Stimulated activated CD4-positive, alpha-beta T cell treated with anti-CD3 and anti-CD28 coated beads, TNF-alpha, amount 100 ng/mL, for 24 hours (primary cell): Measurements from ENCODE around the gene HSD17B11.
"Not testable (repeated sequence)": the region's sequence is repeated elsewhere in the genome, so short reads cannot be mapped to it uniquely, and the experiment has no call there.

Experiments used
- DNase-seq, 3 experiments: peaks; one replicate each; pipeline ENCODE4 v3.0.0-alpha.2; 2020; ENCODE audit warnings: low read depth in 3 of 3

Gene HSD17B11

GRCh38 chr4:87405211-87405820 lies 14.3 kb upstream of the HSD17B11 start:
- no peak for DNase-seq

GRCh38 chr4:87403732-87404131 lies 12.7 kb upstream of the HSD17B11 start:
- not testable (repeated sequence) for DNase-seq

DNA sequence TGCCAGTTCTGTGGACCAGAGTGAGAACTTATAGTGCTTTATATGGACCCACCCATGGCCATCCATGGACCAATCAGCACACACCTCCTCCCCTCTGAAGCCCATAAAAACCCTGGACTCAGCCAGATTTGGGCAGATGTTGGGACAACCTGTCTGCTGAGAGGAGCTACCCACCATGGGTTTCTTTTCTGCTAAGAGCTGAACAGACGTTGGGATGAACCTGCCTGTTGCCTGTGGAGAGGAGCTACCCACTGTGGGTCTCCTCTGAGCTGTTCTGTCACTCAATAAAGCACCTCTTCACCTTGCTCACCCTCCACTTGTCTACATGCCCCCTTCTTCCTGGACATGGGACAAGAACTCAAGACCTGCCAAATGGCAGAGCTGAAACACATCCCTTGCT lies 9.0 kb upstream of the HSD17B11 start:
- no peak for DNase-seq

DNA sequence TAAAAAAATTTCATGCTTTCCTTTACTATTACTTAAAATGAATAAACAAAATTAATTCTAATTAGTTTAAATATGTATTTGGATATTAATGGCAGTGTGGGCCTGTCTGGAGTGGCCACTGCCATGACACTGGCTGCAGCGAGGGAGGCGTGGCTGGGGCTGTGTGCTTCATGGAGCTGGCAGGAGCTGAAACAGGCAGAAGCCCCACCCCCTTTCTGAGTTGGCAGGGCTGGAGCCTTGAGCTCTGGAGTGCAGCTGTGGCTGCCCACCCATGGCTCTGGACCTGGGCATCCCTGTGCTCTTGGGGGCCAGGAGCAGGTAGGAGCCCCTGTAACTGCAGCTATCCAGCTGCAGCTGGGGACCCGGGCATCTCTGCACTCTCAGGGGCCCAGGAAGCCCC lies 8.2 kb upstream of the HSD17B11 start:
- DNase-seq: no peak

- not testable (repeated sequence) for DNase-seq
Observed at GRCh38 chr4:87395851-87396250, 4.9 kb upstream of the HSD17B11 start.

DNA sequence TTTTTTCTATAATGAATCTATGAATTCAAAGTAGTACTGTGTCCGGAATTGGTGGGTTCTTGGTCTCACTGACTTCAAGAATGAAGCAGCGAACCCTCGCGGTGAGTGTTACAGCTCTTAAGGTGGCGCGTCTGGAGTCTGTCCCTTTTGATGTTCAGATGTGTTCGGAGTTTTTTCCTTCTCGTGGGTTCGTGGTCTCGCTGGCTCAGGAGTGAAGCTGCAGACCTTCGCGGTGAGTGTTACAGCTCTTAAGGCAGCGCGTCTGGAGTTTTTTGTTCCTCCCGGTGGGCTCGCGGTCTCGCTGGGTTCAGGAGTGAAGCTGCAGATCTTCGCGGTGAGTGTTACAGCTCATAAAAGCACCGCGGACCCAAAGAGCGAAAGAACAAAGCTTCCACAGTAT lies 4.1 kb upstream of the HSD17B11 start:
- not testable (repeated sequence) for DNase-seq

- DNase-seq: no peak
Observed at GRCh38 chr4:87392183-87392582, 1.2 kb upstream of the HSD17B11 start.

GRCh38 chr4:87391576-87392054 lies 627 bp upstream of the HSD17B11 start:
- no peak for DNase-seq

DNA sequence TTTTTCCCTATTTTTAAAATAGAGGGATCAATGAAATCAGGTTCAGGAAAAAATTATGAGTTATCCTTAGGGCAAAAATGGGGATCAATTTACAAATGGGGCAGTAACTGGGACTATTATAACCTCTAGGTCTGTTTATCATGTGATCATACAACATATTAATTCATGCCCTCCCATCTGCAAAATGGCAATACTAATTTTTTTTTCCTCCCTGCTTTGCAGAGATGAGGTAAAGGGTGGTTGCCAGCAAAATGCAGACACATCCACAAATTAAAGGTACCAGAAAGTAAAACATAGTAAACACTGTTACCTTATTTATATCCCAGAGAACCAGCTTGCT lies 467 bp downstream of the HSD17B11 start:
- DNase-seq: no peak

GRCh38 chr4:87390055-87390454 lies 933 bp downstream of the HSD17B11 start:
- not testable (repeated sequence) for DNase-seq

DNA sequence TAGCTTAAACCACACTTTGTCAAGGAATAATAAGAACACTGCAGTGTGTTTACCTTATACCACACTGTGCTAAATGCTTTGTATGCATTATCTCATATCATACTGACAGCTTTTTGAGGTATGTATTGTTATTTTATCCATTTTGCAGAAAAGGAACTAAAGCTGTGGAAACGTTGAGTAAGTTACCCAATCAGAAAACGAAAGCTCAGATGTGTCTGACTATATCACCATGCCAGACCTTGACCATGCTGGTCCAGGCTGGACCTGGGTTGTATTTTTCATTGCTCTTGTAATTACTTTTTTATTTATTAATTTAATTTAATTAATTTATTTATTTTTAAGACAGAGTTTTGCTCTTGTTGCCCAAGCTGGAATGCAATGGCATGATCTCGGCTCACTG lies 2.1 kb downstream of the HSD17B11 start:
- no peak for DNase-seq

GRCh38 chr4:87387237-87387636 lies 3.8 kb downstream of the HSD17B11 start:
- DNase-seq: no peak

GRCh38 chr4:87384466-87385132 lies 6.4 kb downstream of the HSD17B11 start:
- not testable (repeated sequence) for DNase-seq

GRCh38 chr4:87382931-87383330 lies 8.1 kb downstream of the HSD17B11 start:
- no peak for DNase-seq

GRCh38 chr4:87382116-87382515 lies 8.9 kb downstream of the HSD17B11 start:
- no peak for DNase-seq

DNA sequence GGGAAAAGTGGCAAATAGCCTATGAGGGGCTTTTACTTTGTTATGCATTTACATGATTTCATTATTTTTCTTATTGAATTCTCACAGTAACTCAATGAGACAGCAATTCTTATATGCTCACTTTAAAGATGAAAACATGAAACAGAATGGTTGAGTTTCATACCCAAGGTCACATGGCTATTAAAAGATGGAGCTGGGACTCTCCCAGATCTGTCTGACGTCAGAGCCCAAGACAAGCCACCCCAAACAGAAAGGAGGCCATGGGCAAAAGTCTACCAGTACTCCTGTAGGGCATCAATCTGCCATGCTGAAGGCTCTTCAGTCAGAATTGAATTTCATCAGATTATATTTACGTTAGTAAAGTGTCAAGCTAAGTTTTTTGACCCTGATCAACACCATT lies 13.2 kb downstream of the HSD17B11 start:
- no peak for DNase-seq

- no peak for DNase-seq
Observed at GRCh38 chr4:87375719-87376291, 15.2 kb downstream of the HSD17B11 start.

- no peak for DNase-seq
Observed at GRCh38 chr4:87370068-87370467, 20.9 kb downstream of the HSD17B11 start.

DNA sequence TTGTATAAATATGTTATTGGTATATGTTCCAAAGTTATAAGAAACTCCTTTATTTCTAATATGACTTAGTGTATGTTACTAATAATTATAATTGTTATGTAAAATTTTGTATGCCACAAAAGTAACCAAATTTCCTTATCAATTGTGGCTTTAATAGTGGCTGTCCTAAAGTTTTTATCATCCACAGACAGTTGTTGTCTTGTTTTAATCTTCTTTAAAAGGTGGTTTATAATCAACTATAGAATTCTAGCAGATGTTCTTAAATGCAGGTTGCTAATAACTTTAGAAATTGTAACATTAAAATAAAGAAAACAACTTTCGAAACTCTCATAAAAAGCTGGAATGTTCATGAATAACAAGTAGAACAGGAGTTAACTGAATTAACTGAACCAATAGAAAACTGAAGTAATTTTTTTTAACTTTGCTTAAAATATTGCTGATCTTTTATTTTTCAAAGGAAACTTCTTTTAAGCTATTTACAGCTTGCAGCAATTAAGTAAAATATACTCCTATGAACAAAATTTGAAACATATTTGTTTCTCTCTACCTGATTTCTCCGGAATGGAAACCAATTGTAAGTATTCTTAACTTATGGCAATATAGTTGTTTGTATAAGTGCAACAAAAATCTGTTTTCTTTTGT lies 24.3 kb downstream of the HSD17B11 start:
- no peak for DNase-seq

- DNase-seq: no peak
Observed at GRCh38 chr4:87365348-87365747, 25.6 kb downstream of the HSD17B11 start.

GRCh38 chr4:87363552-87363951 lies 27.4 kb downstream of the HSD17B11 start:
- no peak for DNase-seq

DNA sequence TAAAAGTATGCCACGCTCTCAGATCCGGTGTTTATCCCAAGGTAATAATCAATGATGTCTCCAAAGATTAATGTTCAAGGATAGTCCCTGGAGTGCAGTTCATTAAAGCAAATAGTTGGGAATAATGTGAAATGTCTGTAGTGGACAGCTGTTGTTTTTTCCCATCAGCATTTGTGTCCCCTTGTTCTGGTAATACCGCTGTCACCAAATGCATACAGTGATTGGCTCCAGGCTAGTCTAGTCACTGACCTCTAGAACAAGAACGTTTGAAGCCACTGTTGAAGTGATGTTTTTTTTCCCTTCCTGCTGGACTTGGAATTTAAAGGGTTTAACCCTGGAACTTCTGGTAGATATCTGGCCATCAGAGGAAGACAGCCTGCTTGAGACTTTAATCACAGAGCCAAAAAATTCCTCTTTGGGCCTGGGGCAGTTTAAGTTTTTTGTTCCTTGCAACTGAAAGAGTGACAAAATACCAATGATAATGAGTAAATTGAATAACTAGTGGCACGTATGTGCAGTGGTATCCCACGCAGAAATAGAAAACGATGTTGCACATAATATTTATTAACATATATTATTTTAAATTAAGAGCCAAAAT lies 30.6 kb downstream of the HSD17B11 start:
- DNase-seq: no peak
